ENCODE results near the gene STXBP6. TPM values are rescaled to one million over a fixed set of nuclear protein-coding genes. Genes with fewer than 3 reads are reported as not detected.

The STXBP6 gene
- total and polyA plus RNA-seq, 10 of the 15 experiments (the other 5 are each of a cell fraction or from before 2014, with no cell fraction given), result 1.2 to 47.3 (median 1.9) TPM

DNA sequence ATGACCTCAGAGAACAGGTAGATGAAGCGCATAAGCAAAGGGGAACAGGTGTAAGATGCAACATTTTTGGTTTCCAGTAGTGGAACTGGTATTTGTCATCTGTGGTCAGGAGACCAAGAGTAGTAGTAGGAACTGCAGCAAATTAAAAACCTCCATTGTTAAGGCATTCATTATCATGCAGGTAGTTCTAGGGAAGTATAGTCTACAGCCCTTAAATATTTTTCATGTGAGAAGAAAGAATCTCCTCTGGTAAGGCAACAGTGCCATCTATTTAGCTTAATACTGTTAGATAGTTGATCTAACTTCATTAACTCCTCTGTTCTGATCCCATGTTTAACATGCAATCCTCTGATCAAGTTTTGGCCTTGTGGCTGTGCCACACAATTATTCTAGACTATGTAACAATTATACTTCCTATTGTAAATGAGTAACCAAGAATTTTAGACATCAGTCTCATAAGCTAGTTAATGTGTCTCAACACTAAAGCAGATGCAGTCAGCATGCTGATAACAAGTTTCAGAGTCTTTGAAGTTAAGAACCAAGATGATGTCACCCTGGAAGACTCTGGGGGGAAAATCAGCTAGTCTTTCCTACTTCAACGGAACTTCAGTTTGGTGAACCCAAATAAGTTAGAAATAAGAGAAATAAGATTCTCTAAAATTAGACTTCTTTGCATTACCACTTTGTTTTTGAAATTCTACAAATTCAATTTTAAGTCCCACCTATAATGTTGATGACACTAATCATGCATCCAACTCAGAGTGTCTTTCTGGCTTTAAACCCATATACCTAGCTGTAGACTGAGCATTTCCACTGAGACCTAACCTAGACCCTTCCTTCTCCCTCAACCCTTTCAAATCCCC lies 70.9 kb downstream of the STXBP6 start (continued):
- TF ChIP-seq, protein P1, sequence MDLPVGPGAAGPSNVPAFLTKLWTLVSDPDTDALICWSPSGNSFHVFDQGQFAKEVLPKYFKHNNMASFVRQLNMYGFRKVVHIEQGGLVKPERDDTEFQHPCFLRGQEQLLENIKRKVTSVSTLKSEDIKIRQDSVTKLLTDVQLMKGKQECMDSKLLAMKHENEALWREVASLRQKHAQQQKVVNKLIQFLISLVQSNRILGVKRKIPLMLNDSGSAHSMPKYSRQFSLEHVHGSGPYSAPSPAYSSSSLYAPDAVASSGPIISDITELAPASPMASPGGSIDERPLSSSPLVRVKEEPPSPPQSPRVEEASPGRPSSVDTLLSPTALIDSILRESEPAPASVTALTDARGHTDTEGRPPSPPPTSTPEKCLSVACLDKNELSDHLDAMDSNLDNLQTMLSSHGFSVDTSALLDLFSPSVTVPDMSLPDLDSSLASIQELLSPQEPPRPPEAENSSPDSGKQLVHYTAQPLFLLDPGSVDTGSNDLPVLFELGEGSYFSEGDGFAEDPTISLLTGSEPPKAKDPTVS (IDR thresholded peaks at IDR 0.05; ENCODE audit: low read depth, low read length), result no peak
- TF ChIP-seq FOXK2 (IDR thresholded peaks at IDR 0.05), result no peak
- TF ChIP-seq SIX5 (IDR thresholded peaks at IDR 0.05; ENCODE audit: low read depth, low read length, severe bottlenecking), result no peak
- peak; percentile 21 to 66; a peak in 2 of 4 replicates for TF ChIP-seq EP300 (IDR thresholded peaks at IDR 0.05; ENCODE audit: borderline replicate concordance in 1 of 2, control insufficient read depth in 1 of 2, low read depth in 2 of 2, low read length in 2 of 2)
- TF ChIP-seq RFX5 (IDR thresholded peaks at IDR 0.05; ENCODE audit: low read depth, low read length), result no peak
- no peak for TF ChIP-seq PML (IDR thresholded peaks at IDR 0.05; ENCODE audit: low read length)
- TF ChIP-seq, protein P2, sequence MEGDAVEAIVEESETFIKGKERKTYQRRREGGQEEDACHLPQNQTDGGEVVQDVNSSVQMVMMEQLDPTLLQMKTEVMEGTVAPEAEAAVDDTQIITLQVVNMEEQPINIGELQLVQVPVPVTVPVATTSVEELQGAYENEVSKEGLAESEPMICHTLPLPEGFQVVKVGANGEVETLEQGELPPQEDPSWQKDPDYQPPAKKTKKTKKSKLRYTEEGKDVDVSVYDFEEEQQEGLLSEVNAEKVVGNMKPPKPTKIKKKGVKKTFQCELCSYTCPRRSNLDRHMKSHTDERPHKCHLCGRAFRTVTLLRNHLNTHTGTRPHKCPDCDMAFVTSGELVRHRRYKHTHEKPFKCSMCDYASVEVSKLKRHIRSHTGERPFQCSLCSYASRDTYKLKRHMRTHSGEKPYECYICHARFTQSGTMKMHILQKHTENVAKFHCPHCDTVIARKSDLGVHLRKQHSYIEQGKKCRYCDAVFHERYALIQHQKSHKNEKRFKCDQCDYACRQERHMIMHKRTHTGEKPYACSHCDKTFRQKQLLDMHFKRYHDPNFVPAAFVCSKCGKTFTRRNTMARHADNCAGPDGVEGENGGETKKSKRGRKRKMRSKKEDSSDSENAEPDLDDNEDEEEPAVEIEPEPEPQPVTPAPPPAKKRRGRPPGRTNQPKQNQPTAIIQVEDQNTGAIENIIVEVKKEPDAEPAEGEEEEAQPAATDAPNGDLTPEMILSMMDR (IDR thresholded peaks at IDR 0.05 in 2 of 3, conservative IDR thresholded peaks at IDR 0.05 in 1 of 3; ENCODE audit: control insufficient read depth in 2 of 3, extremely low read depth in 1 of 3, insufficient read depth in 1 of 3, low read depth in 3 of 3, low read length in 3 of 3), result no peak
- no peak for TF ChIP-seq ZSCAN29 (IDR thresholded peaks at IDR 0.05)
- TF ChIP-seq CREB1 (IDR thresholded peaks at IDR 0.05; ENCODE audit: low read depth), result no peak
- TF ChIP-seq KDM1A (IDR thresholded peaks at IDR 0.05; ENCODE audit: borderline replicate concordance), result no peak
- TF ChIP-seq IRF4 (IDR thresholded peaks at IDR 0.05; ENCODE audit: low read depth, low read length), result peak; percentile 32; the same call in 1 of the 2 replicates
- TF ChIP-seq, protein P3, sequence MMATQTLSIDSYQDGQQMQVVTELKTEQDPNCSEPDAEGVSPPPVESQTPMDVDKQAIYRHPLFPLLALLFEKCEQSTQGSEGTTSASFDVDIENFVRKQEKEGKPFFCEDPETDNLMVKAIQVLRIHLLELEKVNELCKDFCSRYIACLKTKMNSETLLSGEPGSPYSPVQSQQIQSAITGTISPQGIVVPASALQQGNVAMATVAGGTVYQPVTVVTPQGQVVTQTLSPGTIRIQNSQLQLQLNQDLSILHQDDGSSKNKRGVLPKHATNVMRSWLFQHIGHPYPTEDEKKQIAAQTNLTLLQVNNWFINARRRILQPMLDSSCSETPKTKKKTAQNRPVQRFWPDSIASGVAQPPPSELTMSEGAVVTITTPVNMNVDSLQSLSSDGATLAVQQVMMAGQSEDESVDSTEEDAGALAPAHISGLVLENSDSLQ (IDR thresholded peaks at IDR 0.05), result no peak
- no peak for TF ChIP-seq SRF (IDR thresholded peaks at IDR 0.05; ENCODE audit: low read depth in 2 of 2, low read length in 2 of 2)
- peak; percentile 32; the same call in 1 of the 2 replicates for TF ChIP-seq BACH1 (IDR thresholded peaks at IDR 0.05; ENCODE audit: borderline replicate concordance)
- peak; percentile 75; the same call in 1 of the 2 replicates for TF ChIP-seq DPF2 (IDR thresholded peaks at IDR 0.05)
- TF ChIP-seq ZBED1 (IDR thresholded peaks at IDR 0.05; ENCODE audit: borderline replicate concordance), result no peak
- no peak for TF ChIP-seq PAX5 (IDR thresholded peaks at IDR 0.05; ENCODE audit: borderline replicate concordance, low read depth, low read length)
- no peak for TF ChIP-seq KLF5 (IDR thresholded peaks at IDR 0.05; ENCODE audit: partially characterized antibody)
